AG04449 (cell line): ENCODE measurements around the gene SLC25A12.
"Not testable (repeated sequence)": the region's sequence is repeated elsewhere in the genome, so short reads cannot be mapped to it uniquely, and the experiment has no call there.

Experiments used
- CTCF ChIA-PET: fragments of 350-600 bp; formaldehyde crosslinking; extraction: SDS; loops from one replicate; lab custom pipeline; 2021; ENCODE audit warnings: antibody characterized with exemption; lab: Yijun Ruan, JAX
- POLR2A ChIA-PET: fragments of 400-600, 350-600 bp; formaldehyde crosslinking; extraction: SDS; loops from one replicate; lab custom pipeline; 2020; ENCODE audit warnings: antibody characterized with exemption, inconsistent platforms; lab: Yijun Ruan, JAX
- DNase-seq: peaks from one replicate; pipeline ENCODE4 v3.0.0-alpha.2; 2010; ENCODE audit warnings: low read depth, low spot score
- H3K4me3 ChIP-seq: 2 replicates; pipeline ENCODE4 v1.5.1; 2011; ENCODE audit warnings: low read depth, mild to moderate bottlenecking, control low read depth, low read length
- TF ChIP-seq, protein P1 (sequence below): IDR thresholded peaks from one replicate; pipeline ENCODE4 v1.5.1; 2011; ENCODE audit warnings: mild to moderate bottlenecking, moderate library complexity, low read length, control low read depth, inconsistent platforms; ENCODE audit not compliant: insufficient read depth; ENCODE audit errors: missing control alignments

Gene SLC25A12

DNA sequence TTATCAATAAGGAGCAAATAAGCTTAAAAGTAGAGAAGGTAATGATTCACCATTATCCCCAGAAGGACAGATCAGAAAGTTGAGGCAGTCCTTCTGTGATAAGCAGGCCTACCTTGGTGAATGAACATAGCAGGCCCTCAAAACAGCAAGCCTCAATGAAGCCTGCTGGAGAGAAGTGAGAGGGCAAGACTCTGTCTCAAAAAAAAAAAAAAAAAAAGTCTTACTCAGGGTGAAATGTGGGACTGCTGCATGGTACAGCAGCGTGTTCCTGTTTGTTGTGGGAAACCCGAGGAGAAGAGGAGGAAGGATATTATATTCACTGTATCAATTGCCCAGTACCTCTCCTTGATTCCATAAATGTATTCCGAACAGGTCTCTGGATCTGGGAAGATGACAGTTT, 19.5 kb upstream of the SLC25A12 start:
- no peak overlapping the region for H3K4me3 ChIP-seq
- TF ChIP-seq, protein P1, sequence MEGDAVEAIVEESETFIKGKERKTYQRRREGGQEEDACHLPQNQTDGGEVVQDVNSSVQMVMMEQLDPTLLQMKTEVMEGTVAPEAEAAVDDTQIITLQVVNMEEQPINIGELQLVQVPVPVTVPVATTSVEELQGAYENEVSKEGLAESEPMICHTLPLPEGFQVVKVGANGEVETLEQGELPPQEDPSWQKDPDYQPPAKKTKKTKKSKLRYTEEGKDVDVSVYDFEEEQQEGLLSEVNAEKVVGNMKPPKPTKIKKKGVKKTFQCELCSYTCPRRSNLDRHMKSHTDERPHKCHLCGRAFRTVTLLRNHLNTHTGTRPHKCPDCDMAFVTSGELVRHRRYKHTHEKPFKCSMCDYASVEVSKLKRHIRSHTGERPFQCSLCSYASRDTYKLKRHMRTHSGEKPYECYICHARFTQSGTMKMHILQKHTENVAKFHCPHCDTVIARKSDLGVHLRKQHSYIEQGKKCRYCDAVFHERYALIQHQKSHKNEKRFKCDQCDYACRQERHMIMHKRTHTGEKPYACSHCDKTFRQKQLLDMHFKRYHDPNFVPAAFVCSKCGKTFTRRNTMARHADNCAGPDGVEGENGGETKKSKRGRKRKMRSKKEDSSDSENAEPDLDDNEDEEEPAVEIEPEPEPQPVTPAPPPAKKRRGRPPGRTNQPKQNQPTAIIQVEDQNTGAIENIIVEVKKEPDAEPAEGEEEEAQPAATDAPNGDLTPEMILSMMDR: no peak
- ChIA-PET POLR2A (interaction anchor here (1.1 kb wide), 1 partner anchor 181 kb away, joined by 3 read pairs; no protein-coding TSS in a partner anchor), CTCF (no interaction called here)
- no peak for DNase-seq

DNA sequence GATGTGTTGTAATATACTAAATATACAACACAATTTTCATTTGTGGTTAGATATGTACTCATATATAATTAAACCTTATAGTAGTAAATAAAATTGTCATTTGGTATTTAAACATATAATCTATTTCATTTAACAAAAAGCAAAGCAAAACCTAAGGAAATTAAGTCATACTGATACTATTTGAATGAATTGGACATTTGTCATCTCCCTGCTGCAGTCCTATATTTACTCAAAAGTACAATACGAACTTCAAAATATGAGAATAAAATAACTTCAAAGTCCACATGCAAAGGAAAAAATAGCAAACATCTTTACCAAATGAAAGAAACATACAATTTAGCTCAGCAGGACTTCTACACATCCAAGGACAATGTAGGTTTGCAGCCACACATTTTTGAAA, 16.4 kb upstream of the SLC25A12 start:
- CTCF ChIA-PET: no interaction called here
- TF ChIP-seq, protein P1: no peak
- POLR2A ChIA-PET: no interaction called here

DNA sequence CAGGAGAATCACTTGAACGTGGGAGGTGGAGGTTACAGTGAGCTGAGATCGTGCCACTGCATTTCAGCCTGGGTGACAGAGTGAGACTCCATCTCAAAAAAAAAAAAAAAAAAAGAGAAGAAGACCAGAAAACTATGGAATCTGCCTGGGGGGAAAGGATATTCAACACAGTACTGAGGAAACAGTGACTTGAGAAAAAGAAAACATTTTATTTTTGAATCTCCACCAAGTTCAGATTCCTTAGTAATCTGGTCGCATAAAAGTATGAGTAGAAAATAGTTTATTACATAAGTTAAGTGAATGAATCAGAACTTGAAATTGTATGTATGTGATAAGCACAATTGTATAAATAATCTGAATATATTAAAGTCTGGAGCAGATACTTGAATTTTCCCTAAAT, 15.2 kb upstream of the SLC25A12 start:
- no peak overlapping the region for H3K4me3 ChIP-seq
- ChIA-PET CTCF (no interaction called here), POLR2A (interaction anchor here (0.6 kb wide), 1 partner anchor 66 kb away, joined by 5 read pairs; no protein-coding TSS in a partner anchor)
- TF ChIP-seq, protein P1: no peak
- no peak for DNase-seq

More for the DNA sequence above, 16.4 kb upstream of the SLC25A12 start:
- H3K4me3 ChIP-seq: no peak overlapping the region
- DNase-seq: no peak

DNA sequence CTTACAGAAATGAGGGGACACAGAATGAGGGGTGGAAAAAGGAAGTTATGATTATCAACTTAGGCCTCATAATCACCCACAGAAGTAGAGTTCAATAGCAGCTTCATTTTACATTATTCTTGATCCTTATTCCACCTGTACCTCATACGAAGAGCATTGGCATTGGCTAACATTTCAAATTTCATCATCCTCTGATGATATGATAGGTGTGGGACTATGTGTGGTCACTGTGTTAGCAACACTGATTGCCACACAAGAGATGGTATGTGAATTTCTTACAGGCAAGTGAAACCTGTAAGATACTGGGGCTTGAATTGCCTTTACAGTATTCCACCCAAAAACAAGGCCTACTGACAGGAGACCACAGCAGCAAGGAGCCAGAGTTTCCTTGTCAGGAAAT, 14.2 kb upstream of the SLC25A12 start:
- no peak for DNase-seq
- CTCF ChIA-PET: no interaction called here
- TF ChIP-seq, protein P1: no peak
- H3K4me3 ChIP-seq: no peak overlapping the region
- POLR2A ChIA-PET: no interaction called here

DNA sequence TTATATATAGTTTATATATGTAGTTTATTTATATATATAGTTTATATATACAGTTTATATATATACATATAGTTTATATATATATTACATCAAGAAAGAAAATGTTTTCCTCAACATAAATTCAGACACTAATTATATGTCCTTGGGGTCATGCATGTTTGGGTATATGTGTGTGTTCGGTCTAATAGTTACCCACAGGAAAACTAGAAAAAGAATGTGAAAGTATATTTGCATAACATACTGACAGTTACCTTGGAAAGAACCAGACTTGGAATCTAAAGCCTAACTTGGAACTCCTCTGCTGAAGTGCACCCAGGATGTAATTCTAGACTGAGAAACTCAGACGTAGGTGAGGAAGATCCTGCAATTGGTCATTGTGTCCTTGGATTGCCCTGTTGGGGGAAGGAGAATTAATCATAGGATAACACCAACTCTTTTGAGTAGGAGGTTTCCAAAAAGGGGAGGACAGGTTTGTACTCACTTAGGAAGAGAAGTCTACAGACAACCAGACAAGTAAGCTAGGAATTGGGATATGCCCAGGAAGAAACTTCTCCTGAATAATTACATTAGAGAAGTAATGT, 8.9 kb upstream of the SLC25A12 start:
- TF ChIP-seq, protein P1: no peak
- no peak overlapping the region for H3K4me3 ChIP-seq
- no peak for DNase-seq
- POLR2A ChIA-PET: no interaction called here
- CTCF ChIA-PET: no interaction called here

DNA sequence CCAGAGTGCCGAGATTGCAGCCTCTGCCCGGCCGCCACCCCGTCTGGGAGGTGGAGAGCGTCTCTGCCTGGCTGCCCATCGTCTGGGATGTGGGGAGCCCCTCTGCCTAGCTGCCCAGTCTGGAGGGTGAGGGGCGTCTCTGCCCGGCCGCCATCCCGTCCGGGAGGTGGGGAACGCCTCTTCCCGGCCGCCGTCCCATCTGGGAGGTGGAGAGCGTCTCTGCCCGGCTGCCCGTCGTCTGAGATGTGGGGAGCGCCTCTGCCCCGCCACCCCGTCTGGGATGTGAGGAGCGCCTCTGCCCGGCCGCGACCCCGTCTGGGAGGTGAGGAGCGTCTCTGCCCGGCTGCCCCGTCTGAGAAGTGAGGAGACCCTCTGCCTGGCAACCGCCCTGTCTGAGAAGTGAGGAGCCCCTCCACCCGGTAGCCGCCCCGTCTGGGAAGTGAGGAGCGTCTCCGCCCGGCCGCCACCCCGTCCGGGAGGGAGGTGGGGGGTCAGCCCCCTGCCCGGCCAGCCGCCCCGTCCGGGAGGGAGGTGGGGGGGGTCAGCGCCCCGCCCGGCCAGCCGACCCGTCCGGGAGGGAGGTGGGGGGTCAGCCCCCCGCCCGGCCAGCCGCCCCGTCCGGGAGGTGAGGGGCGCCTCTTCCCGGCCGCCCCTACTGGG, 5.7 kb upstream of the SLC25A12 start:
- DNase-seq, CTCF ChIA-PET, H3K4me3 ChIP-seq, POLR2A ChIA-PET: not testable (repeated sequence)
